IMR-90 (cell line): ENCODE data around the gene AMDHD2. TPM values are rescaled to one million over a fixed set of nuclear protein-coding genes. Genes with fewer than 3 reads are reported as not detected.

Experiments
- ATAC-seq: fragments of 200-7000 bp; cut with Tn5 transposase; 2 replicates; pipeline ENCODE4 v1.9.1; 2020; ENCODE audit warnings: low read depth, mild to moderate bottlenecking, moderate library complexity
- BruUV-seq: library from RNA; stranded (reverse); fragments of 400-500 nt; replicated peaks from 2 replicates; lab custom pipeline; 2021; lab: Mats Ljungman, UMichigan
- CTCF ChIA-PET: fragments of 300-600 bp; formaldehyde crosslinking; extraction: SDS; loops from one replicate; lab custom pipeline; 2021; ENCODE audit warnings: antibody characterized with exemption; lab: Yijun Ruan, JAX
- POLR2A ChIA-PET: fragments of 300-600 bp; sonication (Branson Sonifier 250); formaldehyde crosslinking; loops from one replicate; lab custom pipeline; 2022; ENCODE audit warnings: antibody characterized with exemption; ENCODE audit not compliant: unreplicated experiment; lab: Charles Lee
- DNase-seq: peaks from one replicate; pipeline ENCODE4 v3.0.0; 2013
- H2AFZ ChIP-seq: replicated peaks from 2 replicates; pipeline ENCODE3; 2013; ENCODE audit warnings: low read length, mild to moderate bottlenecking; ENCODE audit not compliant: poor library complexity
- H2AK5ac ChIP-seq: 2 replicates; pipeline ENCODE4 v1.6.1; 2013; ENCODE audit warnings: low read depth, low read length, inconsistent platforms
- H2AK9ac ChIP-seq: replicated peaks from 2 replicates; pipeline ENCODE3; 2013; ENCODE audit warnings: mild to moderate bottlenecking, low read depth, low read length, moderate library complexity; ENCODE audit not compliant: poor library complexity
- H2BK120ac ChIP-seq: 2 replicates; pipeline ENCODE4 v1.6.1; 2013; ENCODE audit warnings: low read depth, low read length, inconsistent platforms
- H2BK15ac ChIP-seq: 3 replicates; pipeline ENCODE4 v1.6.1; 2013; ENCODE audit warnings: low read depth, low read length, inconsistent platforms
- H2BK20ac ChIP-seq: 2 replicates; pipeline ENCODE4 v1.6.1; 2013; ENCODE audit warnings: low read depth, mild to moderate bottlenecking, inconsistent platforms, low read length, moderate library complexity
- H2BK5ac ChIP-seq: 2 replicates; pipeline ENCODE4 v1.6.1; 2013; ENCODE audit warnings: mild to moderate bottlenecking, low read depth, low read length, inconsistent platforms; ENCODE audit not compliant: poor library complexity, severe bottlenecking
- H3K14ac ChIP-seq: replicated peaks from 2 replicates; pipeline ENCODE4 v1.6.1; 2013; ENCODE audit warnings: low read depth, low read length, inconsistent platforms
- H3K18ac ChIP-seq: 2 replicates; pipeline ENCODE4 v1.6.1; 2013; ENCODE audit warnings: low read depth, low read length, control low read depth
- H3K23ac ChIP-seq: 2 replicates; pipeline ENCODE4 v1.6.1; 2013; ENCODE audit warnings: low read depth, low read length, inconsistent platforms
- H3K27ac ChIP-seq: 2 replicates; pipeline ENCODE4 v1.5.1; 2013; ENCODE audit warnings: mild to moderate bottlenecking, control low read depth, low read length; ENCODE audit not compliant: insufficient read depth
- H3K27me3 ChIP-seq: 2 replicates; pipeline ENCODE4 v1.6.1; 2013; ENCODE audit warnings: low read length; ENCODE audit not compliant: control insufficient read depth, insufficient read depth
- H3K36me3 ChIP-seq: 2 replicates; pipeline ENCODE4 v1.6.1; 2013; ENCODE audit warnings: low read length, mixed read lengths; ENCODE audit not compliant: control insufficient read depth, insufficient read depth
- H3K4ac ChIP-seq: 2 replicates; pipeline ENCODE4 v1.6.1; 2013; ENCODE audit warnings: low read depth, low read length, inconsistent platforms
- H3K4me1 ChIP-seq: 2 replicates; pipeline ENCODE4 v1.6.1; 2013; ENCODE audit warnings: low read length, mixed read lengths; ENCODE audit not compliant: control insufficient read depth, insufficient read depth
- H3K4me2 ChIP-seq: 2 replicates; pipeline ENCODE4 v1.6.1; 2013; ENCODE audit warnings: low read depth, mild to moderate bottlenecking, control low read depth, low read length, moderate library complexity
- H3K4me3 ChIP-seq: 2 replicates; pipeline ENCODE4 v1.5.1; 2013; ENCODE audit warnings: low read depth, mild to moderate bottlenecking, control low read depth, low read length, moderate library complexity; ENCODE audit not compliant: insufficient read depth
- H3K56ac ChIP-seq: 2 replicates; pipeline ENCODE4 v1.6.1; 2013; ENCODE audit warnings: low read length, inconsistent platforms; ENCODE audit not compliant: insufficient read depth; ENCODE audit errors: extremely low read depth
- H3K79me1 ChIP-seq, 2 experiments: 2 replicates each; pipeline ENCODE4 v1.6.1; 2013; ENCODE audit warnings: low read length in 2 of 2, inconsistent platforms in 1 of 2, low read depth in 1 of 2
- H3K9ac ChIP-seq: 2 replicates; pipeline ENCODE4 v1.6.1; 2013; ENCODE audit warnings: low read depth, low read length, control low read depth
- H3K9me1 ChIP-seq: 2 replicates; pipeline ENCODE4 v1.6.1; 2013; ENCODE audit warnings: low read length, inconsistent platforms; ENCODE audit not compliant: insufficient read depth
- H3K9me3 ChIP-seq: 2 replicates; pipeline ENCODE4 v1.6.1; 2013; ENCODE audit warnings: low read length; ENCODE audit not compliant: control insufficient read depth, insufficient read depth
- H4K20me1 ChIP-seq: 2 replicates; pipeline ENCODE4 v1.6.1; 2013; ENCODE audit warnings: low read length, inconsistent platforms; ENCODE audit not compliant: insufficient read depth
- H4K5ac ChIP-seq: 2 replicates; pipeline ENCODE4 v1.6.1; 2013; ENCODE audit warnings: mild to moderate bottlenecking, low read depth, low read length, control low read depth
- H4K8ac ChIP-seq, 2 experiments: 2 replicates each; pipeline ENCODE4 v1.6.1; 2013; ENCODE audit warnings: low read depth in 2 of 2, low read length in 2 of 2, control low read depth in 1 of 2, inconsistent platforms in 1 of 2
- H4K91ac ChIP-seq: 2 replicates; pipeline ENCODE4 v1.6.1; 2013; ENCODE audit warnings: low read depth, low read length, inconsistent platforms; ENCODE audit not compliant: insufficient read depth
- BHLHE40 ChIP-seq: fragments of 150-350 bp; IDR thresholded peaks from 2 replicates; pipeline ENCODE4 v1.6.1; 2016; ENCODE audit warnings: mild to moderate bottlenecking, low read depth, low read length
- CEBPB ChIP-seq: IDR thresholded peaks from 2 replicates; pipeline ENCODE4 v1.6.1; 2012; ENCODE audit warnings: low read depth, low read length, improper control_type of control experiment
- CTCF ChIP-seq: conservative IDR thresholded peaks from 2 replicates; pipeline ENCODE4 v1.5.1; 2012; ENCODE audit warnings: mild to moderate bottlenecking, low read depth, low read length, improper control_type of control experiment
- ELK1 ChIP-seq: fragments of 150-350 bp; IDR thresholded peaks from 2 replicates; pipeline ENCODE4 v1.6.1; 2016; ENCODE audit warnings: low read depth, mild to moderate bottlenecking, low read length, moderate library complexity, borderline replicate concordance
- MAFK ChIP-seq: IDR thresholded peaks from 2 replicates; pipeline ENCODE4 v1.6.1; 2012; ENCODE audit warnings: low read depth, low read length, improper control_type of control experiment
- MAZ ChIP-seq: IDR thresholded peaks from 2 replicates; pipeline ENCODE4 v1.6.1; 2012; ENCODE audit warnings: low read depth, mild to moderate bottlenecking, low read length, improper control_type of control experiment, moderate library complexity, borderline replicate concordance
- MXI1 ChIP-seq: IDR thresholded peaks from 2 replicates; pipeline ENCODE4 v1.6.1; 2012; ENCODE audit warnings: low read depth, mild to moderate bottlenecking, low read length, moderate library complexity, borderline replicate concordance
- NFE2L2 ChIP-seq: fragments of 150-350 bp; IDR thresholded peaks from 2 replicates; pipeline ENCODE4 v1.6.1; 2016; ENCODE audit warnings: low read depth, mild to moderate bottlenecking, low read length
- RFX5 ChIP-seq: IDR thresholded peaks from 2 replicates; pipeline ENCODE4 v1.8.0; 2012; ENCODE audit warnings: low read depth, mild to moderate bottlenecking, low read length, moderate library complexity
- USF2 ChIP-seq: fragments of 150-350 bp; IDR thresholded peaks from 2 replicates; pipeline ENCODE4 v1.6.1; 2017; ENCODE audit warnings: mild to moderate bottlenecking, antibody characterized with exemption, low read length, low read depth
- WGBS, 2 experiments: methylation state at CpG; one replicate each; pipeline versions ENCODE4 v1.1.5 to v1.1.7; 2013; ENCODE audit warnings: missing lambda C conversion rate in 2 of 2; ENCODE audit not compliant: insufficient read length in 1 of 2; ENCODE audit errors: extremely low coverage in 2 of 2; 5-methylcytosine and 5-hydroxymethylcytosine counted together
- dilution Hi-C: fragments of 300-500 bp; cut with HindIII; formaldehyde crosslinking; loops from one replicate; pipeline ENCODE4 v1.14.3; 2018; ENCODE audit warnings: low sequenced_read_pairs; ENCODE audit not compliant: unreplicated experiment
- in situ Hi-C: fragments of 300-500 bp; cut with MboI; formaldehyde crosslinking; loops from 3 replicates; pipeline ENCODE4 v1.14.3; 2019; ENCODE audit warnings: low sequenced_read_pairs, inconsistent platforms, mixed read lengths
- intact Hi-C: fragments of 100-400 bp; cut with micrococcal nuclease; formaldehyde crosslinking; loops from 2 replicates; pipeline ENCODE4 v1.10.0; 2022
- polyA plus RNA-seq, 3 experiments: library from polyadenylated mRNA; depleted of rRNA; stranded (reverse); fragments of >200 nt; gene quantifications; 2 replicates each; pipeline ENCODE4 v1.2.3, GENCODE V29; 2012; ENCODE audit warnings: low replicate concordance in 1 of 3
- total RNA-seq: library from RNA; depleted of rRNA; stranded (reverse); fragments of >200 nt; gene quantifications from 2 replicates; pipeline ENCODE4 v1.2.3, GENCODE V29; 2012

The AMDHD2 gene
- total and polyA plus RNA-seq, 2 of the 4 experiments (the other 2 are of a cell fraction), result 10.6 to 30.3 TPM

- Histone ChIP-seq H3K79me1 (peaks cover 11 to 64% of the 10 kb centered on the region in 2 experiments; a peak in 3 of 4 replicates), H3K23ac (no peak overlapping the region), H3K27me3 (no peaks in the 10 kb centered on the region), H3K27ac (no peak overlapping the region), H3K36me3 (no peaks in the 10 kb centered on the region), H4K8ac (no peak overlapping the region), H2AK9ac (no peak overlapping the region), H2BK120ac (no peak overlapping the region), H3K56ac (no peak overlapping the region), H2AK5ac (no peak overlapping the region), H2BK20ac (no peak overlapping the region), H3K4me1 (peaks cover 8% of the 10 kb centered on the region), H3K9ac (no peak overlapping the region), H4K91ac (no peak overlapping the region), H2BK5ac (no peak overlapping the region), H3K9me3 (no peaks in the 10 kb centered on the region), H4K20me1 (peaks cover 28% of the 10 kb centered on the region), H3K14ac (no peak overlapping the region), H3K4ac (no peak overlapping the region), H4K5ac (no peak overlapping the region), H2BK15ac (no peak overlapping the region), H3K4me3 (no peak overlapping the region), H3K9me1 (no peaks in the 10 kb centered on the region; the same call in 1 of the 2 replicates), H3K18ac (no peak overlapping the region), H2AFZ (no peak overlapping the region), H3K4me2 (no peak overlapping the region)
- ATAC-seq (no peak), DNase-seq (no peak)
- BruUV-seq, result no TSS peak
- ChIA-PET POLR2A (no interaction called here), CTCF (no interaction called here)
- in situ Hi-C loops (no loop called here), dilution Hi-C loops (no loop called here), intact Hi-C loops (no loop called here)
- TF ChIP-seq MXI1 (no peak), NFE2L2 (no peak), USF2 (no peak), RFX5 (no peak), MAZ (no peak), CTCF (no peak), ELK1 (no peak), BHLHE40 (no peak), CEBPB (no peak), MAFK (no peak)
- 100% methylated on average over 1 of the region's 3 CpGs; no CpG with 5 or more reads in 1 of the 2 experiments for WGBS, 2 experiments
Observed at GRCh38 chr16:2476741-2477140, 43.4 kb upstream of the AMDHD2 start.
